Astrocyte of the cerebellum (primary cell): ENCODE data around the gene TNFRSF11A.

ENCODE experiments used
- DNase-seq: peaks from one replicate; pipeline ENCODE4 v3.0.0-alpha.2; 2011; ENCODE audit warnings: low read depth
- H3K4me3 ChIP-seq: 2 replicates; pipeline ENCODE4 v1.5.1; 2011; ENCODE audit warnings: mild to moderate bottlenecking, low read depth, low read length, moderate library complexity
- in situ Hi-C: cut with HindIII; loops from 2 replicates; pipeline ENCODE4 v1.10.0; 2017; ENCODE audit warnings: low sequenced_read_pairs
- TF ChIP-seq, protein P1 (sequence below): IDR thresholded peaks from 2 replicates; pipeline ENCODE4 v1.5.1; 2012; ENCODE audit warnings: low read length, low read depth, moderate library complexity, mild to moderate bottlenecking; ENCODE audit errors: missing control alignments

The TNFRSF11A gene

DNA sequence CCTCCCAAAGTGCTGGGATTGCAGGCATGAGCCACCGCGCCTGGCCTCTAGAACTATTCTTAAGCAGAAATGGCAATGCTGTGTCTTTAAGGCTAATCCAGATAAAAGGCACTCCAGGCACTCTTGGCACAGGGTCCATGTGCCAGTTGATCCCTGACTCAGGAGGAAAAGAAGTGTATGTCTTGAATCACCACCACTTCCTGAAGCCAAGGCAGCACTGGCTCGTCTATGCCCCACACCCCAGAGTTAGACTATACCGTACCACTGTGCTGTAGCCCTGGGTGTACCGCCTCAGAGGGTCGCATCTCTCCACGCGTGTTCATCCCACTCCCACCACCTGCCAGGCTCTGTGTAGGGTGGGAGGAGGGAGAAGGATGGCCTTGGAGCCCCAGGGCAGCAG is 9.0 kb downstream of the TNFRSF11A start:
- in situ Hi-C loops: no loop called here
- no peak for DNase-seq
- H3K4me3 ChIP-seq: no peak overlapping the region
- TF ChIP-seq, protein P1, sequence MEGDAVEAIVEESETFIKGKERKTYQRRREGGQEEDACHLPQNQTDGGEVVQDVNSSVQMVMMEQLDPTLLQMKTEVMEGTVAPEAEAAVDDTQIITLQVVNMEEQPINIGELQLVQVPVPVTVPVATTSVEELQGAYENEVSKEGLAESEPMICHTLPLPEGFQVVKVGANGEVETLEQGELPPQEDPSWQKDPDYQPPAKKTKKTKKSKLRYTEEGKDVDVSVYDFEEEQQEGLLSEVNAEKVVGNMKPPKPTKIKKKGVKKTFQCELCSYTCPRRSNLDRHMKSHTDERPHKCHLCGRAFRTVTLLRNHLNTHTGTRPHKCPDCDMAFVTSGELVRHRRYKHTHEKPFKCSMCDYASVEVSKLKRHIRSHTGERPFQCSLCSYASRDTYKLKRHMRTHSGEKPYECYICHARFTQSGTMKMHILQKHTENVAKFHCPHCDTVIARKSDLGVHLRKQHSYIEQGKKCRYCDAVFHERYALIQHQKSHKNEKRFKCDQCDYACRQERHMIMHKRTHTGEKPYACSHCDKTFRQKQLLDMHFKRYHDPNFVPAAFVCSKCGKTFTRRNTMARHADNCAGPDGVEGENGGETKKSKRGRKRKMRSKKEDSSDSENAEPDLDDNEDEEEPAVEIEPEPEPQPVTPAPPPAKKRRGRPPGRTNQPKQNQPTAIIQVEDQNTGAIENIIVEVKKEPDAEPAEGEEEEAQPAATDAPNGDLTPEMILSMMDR: no peak

DNA sequence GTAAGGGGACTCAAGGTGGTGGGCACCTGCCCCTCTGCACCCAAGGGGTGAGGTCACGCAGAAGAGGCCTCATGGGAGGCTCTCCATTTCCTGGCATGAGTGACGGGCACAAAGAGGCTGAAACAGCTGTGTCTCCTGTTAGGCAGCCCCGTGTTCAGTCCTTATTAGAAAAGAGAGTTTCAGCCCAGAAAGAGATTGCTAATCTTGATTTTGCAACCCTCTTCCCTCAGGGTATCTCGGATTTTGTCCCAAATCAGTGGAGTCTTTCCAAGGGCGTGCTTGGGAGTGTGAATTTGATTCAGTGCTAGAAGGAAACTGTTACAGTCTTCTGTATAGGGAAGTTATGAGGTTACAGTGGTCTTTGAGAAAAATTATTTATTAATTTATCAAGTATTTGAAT is 10.4 kb downstream of the TNFRSF11A start:
- TF ChIP-seq, protein P1: no peak
- no peak overlapping the region for H3K4me3 ChIP-seq
- no peak for DNase-seq
- in situ Hi-C loops: no loop called here

DNA sequence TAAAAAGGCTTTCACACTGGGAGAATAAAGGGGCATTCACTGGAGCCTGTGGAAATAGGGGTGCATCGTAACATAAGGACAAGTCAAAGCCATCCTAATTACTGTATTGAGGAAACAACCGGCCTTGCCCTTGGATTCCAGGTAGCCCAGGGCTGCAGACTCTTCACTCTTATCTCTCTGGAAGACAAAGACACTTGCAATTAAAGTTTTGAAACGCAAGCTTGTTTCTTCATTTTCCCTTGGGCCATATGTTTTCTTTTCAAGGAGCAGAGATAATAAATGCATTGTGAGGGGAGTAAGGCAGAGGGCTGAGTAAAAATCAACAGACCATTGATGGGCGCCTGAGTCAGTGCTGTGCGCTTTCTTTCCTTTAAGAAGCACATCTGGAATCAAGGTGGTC is 11.5 kb downstream of the TNFRSF11A start:
- DNase-seq: no peak
- TF ChIP-seq, protein P1: no peak
- no peak overlapping the region for H3K4me3 ChIP-seq
- in situ Hi-C loops: no loop called here

DNA sequence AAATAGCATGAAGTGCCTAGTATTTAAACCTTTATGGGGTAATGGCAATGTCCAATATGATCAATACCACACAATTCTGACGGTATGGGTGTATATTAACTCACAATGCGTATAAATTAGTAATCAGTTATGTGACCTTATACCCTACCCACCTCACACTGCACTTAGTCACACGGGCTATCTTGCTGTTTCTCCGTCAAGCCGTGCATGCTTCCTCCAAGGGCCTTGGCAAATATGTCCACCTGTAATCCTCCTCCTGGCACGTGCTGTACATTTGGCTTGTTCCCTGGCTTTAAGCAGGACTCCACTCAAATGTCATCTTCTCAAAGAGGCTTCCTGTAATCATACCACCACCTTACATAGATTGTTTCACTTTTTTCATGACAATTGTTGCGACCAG is 12.2 kb downstream of the TNFRSF11A start:
- in situ Hi-C loops: no loop called here
- TF ChIP-seq, protein P1: no peak
- H3K4me3 ChIP-seq: no peak overlapping the region
- no peak for DNase-seq

DNA sequence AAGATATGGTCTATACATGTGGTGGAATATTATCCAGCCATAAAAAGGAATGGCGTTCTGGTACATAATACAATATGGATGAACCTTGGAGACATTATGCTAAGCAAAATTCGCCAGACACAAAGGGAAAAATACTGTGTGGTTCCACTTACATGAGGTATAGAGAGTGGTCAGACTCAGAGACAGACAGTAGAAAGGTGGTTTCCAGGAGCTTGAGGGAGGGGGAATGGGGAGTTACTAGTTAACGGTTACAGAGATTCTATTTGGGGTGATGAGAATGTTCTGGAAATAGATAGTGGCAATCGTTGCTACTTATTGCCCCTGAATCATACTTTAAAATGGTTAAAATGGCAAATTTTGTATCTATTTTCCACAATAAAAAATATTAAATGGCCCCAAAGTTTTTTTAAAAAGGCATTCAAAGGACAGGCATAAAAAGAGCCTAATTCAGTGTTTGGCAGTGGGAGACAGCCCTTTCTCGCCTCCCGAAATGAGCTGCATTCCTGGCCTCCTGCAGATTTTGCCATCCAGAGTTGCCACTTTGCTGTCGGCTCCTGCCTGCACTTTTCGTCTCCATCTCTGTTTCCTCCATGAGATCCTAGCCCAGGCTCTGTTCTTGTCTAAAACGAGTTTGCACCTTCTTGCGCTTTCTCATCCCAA is 13.5 kb downstream of the TNFRSF11A start:
- TF ChIP-seq, protein P1: no peak
- no peak overlapping the region for H3K4me3 ChIP-seq
- in situ Hi-C loops: no loop called here
- DNase-seq: no peak

DNA sequence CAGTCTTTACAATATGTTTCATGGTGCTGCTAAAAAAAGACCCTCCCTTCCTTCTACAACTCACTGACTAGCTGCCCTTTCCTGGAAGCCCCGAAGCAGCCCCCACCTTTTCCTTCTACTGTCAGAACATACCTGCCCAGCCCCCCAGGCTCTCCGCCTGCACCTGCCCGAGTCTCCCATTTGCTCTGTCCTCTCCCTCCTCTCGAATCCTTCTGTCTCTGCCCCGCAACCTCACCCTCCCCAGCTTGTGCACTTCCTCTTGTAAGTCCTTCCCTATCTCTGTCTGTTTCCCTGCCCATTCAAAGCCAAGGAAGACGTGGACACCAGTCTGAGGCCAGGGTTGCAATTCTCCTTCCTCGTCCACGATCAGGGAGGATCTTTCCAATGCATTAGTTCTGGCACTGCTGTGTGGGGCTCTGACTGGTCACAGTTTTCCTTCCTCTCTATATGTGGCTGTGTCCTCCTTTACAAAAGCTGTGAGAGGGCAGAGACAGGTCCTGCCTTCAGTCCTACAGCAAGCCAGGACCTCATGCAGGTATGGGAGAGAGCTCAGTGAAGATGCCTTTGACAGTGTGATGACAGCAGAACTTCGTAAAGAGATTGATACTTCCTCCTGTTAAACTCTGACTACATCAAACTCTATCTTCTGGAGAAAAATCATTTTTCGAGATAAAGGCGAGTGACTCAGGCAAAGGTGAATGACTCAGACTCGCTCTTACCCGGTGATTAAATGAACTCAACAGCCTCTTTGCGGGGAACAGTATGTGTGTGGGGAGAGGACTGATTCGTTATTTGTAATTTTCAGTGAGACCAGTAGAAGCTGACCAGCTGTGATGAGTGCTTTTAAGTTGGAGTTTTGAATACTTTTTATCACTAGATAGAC is 14.2 kb downstream of the TNFRSF11A start:
- TF ChIP-seq, protein P1: no peak
- no peak overlapping the region for H3K4me3 ChIP-seq
- peak; percentile 41 for DNase-seq
- in situ Hi-C loops: no loop called here
